Loucy (cell line): ENCODE measurements around the gene CERS4.

Experiments used
- EZH2phosphoT487 ChIP-seq: fragments of 200-600 bp; IDR thresholded peaks from 2 replicates; pipeline ENCODE4 v1.6.1; 2018; ENCODE audit warnings: antibody characterized with exemption, mild to moderate bottlenecking, moderate library complexity, borderline replicate concordance
- TF ChIP-seq, protein P1 (sequence below): fragments of 200-600 bp; sonication (generic); conservative IDR thresholded peaks from 2 replicates; pipeline ENCODE4 v1.5.1; 2014; ENCODE audit warnings: mild to moderate bottlenecking, antibody characterized with exemption, low read length

DNA sequence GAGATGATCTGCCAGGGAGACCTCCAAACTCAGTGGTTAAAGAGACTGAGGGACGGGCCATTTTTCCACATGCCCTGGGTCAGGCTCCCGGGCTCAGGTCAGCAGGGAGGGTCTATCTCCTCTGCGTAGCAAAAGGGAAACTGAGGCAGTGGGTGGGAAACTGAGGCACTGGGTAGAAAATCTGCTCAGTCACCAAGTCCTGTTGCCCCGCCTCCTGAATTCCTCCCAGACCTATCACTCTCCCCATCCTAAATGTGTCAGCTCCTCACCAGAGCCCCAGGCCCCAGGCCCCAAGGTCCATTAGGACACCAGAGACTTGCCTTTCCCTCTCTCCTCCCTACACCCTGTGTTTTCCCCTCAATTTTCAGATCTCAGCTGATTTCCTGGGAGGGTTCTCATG lies 96.6 kb downstream of the CERS4 start:
- TF ChIP-seq, protein P1, sequence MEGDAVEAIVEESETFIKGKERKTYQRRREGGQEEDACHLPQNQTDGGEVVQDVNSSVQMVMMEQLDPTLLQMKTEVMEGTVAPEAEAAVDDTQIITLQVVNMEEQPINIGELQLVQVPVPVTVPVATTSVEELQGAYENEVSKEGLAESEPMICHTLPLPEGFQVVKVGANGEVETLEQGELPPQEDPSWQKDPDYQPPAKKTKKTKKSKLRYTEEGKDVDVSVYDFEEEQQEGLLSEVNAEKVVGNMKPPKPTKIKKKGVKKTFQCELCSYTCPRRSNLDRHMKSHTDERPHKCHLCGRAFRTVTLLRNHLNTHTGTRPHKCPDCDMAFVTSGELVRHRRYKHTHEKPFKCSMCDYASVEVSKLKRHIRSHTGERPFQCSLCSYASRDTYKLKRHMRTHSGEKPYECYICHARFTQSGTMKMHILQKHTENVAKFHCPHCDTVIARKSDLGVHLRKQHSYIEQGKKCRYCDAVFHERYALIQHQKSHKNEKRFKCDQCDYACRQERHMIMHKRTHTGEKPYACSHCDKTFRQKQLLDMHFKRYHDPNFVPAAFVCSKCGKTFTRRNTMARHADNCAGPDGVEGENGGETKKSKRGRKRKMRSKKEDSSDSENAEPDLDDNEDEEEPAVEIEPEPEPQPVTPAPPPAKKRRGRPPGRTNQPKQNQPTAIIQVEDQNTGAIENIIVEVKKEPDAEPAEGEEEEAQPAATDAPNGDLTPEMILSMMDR, result no peak
- no peak for TF ChIP-seq EZH2phosphoT487
